Ecto neural progenitor cell (in vitro differentiated cells): ENCODE results near the gene PGBD5.
A peak's percentile ranks its signal among the peaks of the same experiment; 100 is the strongest.

ENCODE experiments used
- DNase-seq: peaks from one replicate; pipeline ENCODE4 v3.0.0-alpha.2; 2018; ENCODE audit warnings: low spot score

The PGBD5 gene

DNA sequence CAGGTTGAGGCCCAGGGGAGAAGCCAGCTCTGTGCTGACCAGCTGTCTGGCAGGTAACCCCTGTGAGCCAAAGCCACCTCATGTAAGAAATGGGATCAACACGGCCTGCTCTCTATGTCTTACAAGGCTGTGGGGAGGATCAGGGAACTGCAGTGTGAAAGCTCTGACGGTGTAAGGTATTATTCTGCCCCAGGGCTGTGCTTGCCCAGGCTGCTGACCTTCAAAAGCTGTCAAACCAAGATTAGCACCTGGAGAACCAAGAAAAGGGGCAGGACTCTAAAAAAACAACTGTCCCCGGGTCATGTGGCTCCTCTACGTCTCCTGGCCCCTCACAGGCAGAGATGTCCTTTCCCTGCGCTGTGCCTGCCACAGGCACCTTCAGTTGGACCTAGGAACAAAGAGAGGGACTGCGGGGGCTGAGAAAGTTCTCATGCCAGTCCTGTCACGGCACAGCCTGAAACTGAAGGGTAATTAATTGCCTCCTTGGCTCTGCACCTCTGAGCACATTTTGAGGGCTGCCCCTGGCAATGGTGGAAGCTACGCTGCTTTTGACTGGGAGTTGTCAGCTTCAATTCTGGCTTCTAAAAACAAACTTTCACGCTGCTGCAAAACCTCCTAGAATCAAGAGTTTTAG lies 77.6 kb downstream of the PGBD5 start:
- DNase-seq = no peak

DNA sequence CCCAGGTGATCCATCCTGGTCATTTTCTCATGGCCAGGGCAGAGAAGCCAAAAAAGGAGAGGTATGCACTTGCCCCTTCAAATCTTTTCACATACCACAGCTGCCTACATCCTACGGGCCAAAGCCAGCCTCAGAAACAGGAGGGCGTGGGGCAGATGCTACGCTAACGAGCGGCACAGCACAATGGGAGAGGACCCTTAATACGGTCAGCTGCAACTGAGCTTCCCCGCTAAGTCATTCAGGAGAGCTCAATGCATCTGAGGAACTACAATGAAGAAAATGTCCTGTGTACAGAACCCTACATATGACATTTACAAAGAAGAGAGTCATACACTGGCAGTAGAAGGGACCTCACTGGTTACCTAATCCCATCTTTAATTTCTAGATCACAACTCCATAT lies 78.2 kb downstream of the PGBD5 start:
- DNase-seq = no peak

DNA sequence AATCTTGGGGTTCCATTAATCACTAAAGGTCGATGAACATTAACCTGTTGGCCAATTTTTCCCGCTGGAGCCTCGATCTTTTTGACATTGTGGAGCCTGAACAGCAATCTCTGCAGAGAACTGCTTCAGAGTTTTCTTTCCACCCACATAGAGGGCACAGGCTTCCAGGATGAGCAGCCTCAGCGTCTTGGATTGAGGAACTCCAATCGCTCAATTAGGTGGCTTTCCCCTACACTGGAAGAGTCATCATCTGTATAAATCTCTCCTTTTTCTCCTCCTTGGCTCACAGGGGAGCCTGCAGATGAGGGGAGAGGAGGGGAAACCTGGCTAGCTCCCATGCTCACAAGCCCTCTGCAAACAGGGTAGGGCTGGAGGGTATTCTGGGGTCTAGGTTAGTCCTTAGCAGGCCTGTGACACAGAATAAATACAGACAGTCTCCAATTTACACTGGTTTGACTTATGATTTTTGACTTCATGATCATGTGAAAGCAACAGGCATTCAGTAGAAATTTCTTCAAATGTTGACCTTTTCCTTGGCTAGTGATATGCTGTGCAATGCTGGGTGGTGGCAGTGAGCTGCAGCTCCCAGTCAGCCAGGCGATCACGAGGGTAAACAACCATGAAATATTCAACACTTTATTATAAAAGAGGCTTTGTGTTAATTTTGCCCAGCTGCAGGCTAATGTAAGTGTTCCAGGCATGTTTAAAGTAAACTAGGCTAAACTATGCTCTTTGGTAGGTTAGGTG lies 80.8 kb downstream of the PGBD5 start:
- DNase-seq = no peak

DNA sequence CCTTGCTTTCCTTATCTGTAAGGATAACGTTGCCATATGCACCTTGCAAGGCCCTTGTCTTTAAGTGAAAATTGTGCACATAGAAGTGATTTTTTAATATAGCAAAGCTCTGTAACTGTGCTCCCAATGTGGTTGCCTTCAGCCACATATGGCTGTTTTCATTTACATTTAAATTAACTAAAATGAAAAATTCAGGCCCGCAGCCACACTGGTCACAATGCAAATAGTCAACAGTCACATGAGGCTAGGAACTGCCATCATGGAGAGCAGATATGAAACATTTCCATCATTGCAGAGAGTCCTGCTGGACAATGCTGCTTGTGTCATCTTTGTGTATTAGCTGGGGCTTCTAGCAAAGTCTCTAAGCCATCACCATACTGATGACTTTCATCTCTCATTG lies 83.4 kb downstream of the PGBD5 start:
- DNase-seq = no peak

DNA sequence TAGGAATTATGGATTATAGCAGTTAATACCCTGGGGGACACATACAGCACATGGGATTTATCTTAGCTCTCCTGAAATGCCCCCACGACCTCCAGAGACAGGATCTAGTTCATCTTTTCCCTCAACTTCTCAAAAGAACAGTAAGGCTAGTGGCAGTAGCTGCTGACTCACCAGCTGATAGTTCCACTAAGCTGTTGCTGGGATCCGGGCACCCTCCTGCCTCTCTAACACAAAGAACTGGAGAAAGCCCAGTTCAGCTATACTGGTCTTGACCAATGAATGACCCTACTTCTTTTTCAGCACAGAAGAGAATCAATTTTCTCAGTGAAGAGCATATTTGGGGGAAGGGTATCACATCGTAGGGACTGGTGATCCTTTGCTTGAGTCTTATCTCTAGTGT lies 84.1 kb downstream of the PGBD5 start:
- no peak for DNase-seq

DNA sequence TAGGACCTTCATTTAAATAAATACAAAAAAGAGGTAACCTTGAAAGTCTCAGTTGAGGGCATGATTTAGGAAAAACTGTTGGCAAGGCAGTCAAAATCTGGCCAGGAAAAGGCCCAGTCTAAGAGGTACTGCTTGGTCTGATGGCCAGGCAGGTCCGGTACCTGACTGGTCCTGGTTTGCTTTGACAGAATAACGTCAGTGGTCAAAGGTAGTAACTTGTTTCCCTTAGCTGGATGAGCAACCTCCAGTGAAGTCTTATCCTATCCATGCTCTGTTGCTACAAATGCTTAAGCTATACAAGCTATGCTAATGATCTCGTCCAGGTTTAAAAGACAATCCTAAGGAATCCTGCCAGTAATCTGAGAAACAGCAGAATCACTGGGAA lies 85.0 kb downstream of the PGBD5 start:
- DNase-seq = no peak

DNA sequence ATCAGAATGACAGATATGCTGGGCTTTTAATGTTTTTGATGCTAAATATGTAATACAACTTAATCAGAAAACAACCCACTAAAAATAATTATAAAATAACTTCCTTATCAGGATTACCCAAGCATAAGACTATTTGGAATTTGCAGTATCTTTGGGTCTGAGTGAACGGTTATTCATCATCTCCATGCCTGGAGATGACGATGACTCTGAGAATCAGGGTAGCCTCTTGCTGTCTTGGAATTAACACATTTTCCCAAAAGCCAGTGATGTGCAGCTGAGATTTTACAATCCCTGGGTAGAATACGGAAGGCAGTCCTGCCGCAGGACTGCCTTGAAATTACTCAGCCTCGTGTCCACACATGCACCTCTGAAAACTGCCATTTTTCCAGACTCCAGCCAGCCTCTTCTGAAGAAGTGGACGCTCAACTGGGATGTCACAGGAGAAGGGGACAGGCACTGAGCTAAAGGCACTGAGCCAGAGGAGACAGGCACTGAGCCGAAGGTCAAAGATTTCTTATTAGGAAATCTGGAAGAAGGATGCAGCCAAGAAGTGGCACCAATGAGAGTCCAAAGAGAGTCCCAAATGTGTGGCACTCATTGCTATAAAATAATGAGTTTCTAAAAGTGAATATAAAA lies 85.5 kb downstream of the PGBD5 start:
- DNase-seq = no peak

DNA sequence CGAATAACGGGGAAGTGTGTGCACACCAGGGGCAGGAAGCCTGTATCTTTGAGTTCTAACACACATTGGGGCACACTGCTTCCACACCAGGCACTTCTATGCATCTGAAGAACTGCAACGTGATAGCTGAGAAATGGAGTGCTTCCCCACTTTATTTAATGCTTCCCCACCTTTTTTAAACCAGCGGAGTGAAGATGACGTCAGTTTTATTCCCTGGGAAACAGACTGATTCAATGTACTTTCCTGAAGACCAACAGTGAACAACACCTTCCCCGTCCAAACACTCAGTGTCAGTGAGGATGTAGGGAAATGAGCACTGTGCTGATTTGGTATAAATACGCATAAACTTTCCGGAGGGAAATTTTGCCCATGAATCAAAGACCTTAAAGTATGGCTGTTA lies 87.1 kb downstream of the PGBD5 start:
- DNase-seq = no peak

DNA sequence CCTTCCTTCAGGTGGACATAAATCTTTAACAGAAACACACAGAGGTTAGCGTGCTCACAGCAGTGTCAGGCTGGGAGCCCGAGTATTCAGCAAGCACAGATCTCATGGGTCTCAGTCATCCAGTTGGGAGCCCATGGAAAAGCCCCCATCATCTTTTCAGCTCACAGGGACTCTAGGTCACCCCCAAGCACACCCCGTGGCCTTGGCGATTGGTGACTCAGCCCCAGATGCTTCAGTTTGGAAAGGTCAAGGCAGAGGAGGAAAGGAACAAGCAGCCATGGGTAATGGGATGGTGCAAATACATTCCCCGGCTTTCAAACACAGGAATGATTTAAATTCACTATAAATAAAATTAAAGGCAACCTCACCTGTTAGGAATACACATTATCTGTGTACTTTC lies 88.9 kb downstream of the PGBD5 start:
- DNase-seq = no peak

DNA sequence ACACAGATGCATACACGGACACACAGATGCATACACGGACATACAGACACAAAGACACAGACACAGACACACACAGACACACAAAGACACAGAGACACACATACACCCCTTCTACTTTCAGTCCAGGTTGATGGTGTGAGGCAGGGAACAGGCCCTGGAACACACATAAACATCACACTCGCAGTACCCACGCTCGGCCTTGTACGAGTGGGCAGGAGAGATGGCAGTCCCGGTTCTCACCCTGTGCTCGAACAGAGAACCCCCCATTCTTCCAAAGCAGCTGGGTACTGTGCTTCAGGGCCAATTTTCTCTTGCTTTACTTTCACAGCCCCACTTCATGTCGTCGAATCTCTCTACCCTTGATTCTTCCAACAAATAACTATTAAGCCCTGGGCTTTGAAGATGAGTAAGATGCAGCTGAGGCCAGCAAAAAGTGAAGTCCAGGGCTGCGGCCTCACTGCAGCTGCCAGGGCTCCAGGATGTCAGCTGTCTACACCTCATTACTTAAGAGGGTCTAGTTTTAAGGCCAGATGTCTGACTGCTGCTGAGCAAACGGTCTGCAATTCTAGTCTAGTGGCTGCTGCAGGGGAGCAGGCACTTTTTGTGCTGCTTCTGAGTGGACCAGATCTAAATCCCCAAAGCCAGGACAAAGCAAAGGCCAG lies 90.1 kb downstream of the PGBD5 start:
- DNase-seq = no peak

DNA sequence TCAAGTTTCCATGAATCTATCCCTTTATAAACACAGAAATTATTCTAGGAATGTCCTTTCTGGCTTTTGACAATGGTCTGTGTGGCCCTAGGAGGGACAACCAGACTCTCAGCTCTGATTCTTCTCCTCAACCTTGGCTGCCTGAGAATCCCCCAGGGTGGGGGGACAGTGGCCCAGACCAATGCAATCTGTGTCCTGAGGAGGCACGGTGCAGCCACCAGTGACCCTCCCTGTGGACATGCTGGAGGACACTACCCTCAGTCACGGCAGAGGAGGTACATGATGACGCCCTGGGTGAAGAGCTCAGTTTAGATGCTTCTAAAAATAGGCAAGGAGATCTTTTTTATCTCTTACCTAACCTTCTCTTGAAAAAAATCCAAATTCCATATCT lies 91.7 kb downstream of the PGBD5 start:
- no peak for DNase-seq

DNA sequence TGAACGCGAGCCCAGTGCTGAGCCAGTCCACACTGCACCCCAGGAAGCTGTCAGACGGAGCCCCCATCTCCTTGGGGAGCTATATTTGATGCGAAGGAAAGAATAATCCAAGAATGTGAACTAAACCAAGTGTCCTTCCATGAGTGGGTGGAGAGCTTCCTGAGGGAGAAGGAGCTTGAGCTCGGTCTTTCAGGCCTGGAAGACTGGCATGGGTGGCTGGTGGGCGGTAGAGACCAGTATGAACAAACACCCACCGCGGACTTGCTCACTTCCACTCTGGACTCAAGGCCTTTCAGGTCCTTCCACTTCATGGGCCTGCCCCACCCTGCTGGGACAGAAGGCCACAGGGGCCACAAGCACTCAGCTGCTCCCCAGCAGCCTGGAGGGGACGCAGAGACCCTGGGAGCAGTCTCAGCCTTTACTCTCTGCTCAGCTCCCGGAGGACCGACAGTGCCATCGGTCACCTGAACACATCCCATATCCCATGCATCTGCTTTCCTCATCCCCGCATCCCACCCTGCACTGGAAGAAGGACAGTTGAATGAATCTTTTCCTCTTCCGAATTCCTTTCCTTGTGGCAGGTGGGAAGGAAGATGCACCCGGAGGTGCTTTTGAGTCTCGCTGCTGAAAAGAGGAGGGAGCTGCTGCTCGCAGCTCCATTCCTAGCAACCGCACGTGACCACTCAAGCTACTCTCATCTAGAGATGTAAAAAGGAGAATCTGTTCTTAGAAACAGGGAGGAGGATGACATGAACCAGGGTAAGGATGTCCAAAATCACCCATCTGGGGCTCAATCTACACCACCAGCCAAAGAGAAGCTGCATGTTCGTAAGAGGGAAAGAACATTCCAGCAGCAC lies 92.3 kb downstream of the PGBD5 start:
- no peak for DNase-seq

DNA sequence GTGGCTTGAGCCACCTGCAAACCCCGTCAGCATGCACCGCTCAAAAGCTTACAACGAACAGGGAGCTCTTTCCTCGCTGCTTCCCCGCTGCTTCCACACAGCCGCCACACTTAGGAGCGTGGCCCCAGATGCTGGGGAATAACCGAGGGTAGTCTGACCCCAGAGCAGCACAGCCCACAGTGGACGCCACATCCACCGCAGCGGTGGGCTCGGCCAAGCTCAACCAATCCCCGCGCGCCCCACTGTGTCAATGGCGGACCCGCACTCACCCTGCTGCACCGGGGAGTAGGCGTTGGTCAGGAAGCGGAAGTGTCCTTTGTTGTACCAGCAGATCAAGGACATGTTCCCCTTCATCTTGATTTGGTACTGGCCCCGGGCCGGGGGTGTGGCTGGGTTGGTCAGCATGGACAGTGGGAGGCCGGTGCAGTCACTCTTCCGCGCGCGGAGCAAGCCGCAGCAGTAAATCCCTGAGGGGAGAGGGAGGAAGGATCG lies 93.5 kb downstream of the PGBD5 start:
- peak; percentile 77 for DNase-seq

DNA sequence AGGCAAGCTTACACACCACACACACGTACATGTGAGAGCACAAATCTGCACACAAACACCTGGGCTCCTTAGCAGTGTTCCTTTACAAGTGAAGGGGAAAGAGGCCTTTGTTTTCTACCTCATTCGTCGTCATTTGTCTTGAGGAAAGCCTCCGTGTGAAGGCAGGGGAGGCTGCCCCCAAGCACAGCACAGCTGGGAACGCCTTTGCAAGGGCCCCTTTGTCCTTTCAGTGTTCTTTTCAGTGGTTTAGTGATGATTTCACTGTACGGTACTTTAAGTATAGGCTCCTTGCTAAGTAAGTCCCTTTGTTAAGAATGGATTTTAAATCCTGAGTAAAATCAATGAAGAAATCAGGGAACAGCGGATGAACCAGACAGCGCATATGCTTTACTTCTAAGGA lies 94.1 kb downstream of the PGBD5 start:
- no peak for DNase-seq

DNA sequence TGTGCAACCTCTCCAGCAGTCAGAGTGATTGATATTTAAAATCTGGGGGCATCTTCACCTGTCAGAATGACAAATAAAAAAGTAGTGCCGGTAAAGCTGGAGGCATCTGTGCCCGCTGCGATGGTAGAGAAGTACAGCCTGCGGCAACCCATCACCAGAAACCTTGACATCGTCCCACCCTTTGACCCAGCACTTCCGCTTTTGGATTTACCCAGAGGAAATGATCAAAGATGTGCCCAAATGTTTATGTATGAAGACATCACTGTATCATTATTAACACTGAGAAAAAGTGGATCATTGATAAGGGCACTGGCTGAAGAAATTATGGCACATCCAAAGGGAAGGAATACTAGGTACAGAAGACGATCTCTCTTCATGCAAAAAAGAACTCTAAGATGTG lies 96.0 kb downstream of the PGBD5 start:
- DNase-seq = no peak

DNA sequence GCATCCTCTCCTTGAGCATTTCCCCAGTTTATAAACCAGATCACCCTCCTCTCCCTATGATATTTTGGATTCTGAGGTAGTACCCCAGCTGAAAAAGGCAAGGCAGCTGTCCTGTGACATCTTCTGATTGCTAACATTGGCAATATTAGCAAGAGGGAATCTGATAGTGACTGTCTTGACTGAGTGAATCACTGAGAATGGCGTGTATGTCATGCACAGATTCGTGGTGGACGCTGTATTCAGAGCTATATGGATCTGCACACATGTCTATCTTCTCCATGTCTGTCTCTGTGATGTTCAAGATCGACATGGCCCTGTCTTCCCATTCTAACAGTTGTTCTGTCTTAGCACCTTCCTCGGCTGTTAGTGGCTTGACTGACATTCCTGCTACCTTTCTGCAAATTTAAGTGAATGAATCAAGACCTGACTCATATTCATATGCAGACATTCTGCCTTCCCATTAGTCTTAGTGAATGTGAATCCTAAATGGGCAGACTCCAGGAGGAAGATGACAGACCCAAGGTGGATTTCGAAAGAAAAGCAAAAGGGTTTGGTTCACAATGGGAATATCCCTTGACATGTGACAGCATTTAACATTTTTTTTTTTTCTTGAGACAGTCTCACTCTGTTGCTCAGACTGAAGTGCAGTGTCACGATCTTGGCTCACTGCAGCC lies 97.7 kb downstream of the PGBD5 start:
- DNase-seq = no peak

DNA sequence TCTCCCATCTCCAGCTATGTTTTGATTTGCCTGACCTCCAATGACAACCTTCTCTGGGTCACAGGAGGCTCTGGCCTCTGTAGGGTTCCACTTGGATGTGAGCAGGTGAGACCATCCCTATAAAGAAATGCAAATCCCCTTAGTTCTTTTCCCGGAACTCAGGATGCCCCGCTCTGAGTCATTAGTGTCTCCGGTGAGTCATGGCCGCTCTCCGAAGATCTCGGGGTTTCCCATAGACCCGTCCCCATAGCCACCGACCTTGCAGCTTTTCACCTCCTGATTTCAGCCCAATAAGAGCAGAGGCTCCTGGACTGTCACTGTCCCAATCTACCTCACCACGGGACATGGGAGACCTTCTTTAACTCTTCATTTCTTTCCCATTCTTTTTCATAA lies 98.2 kb downstream of the PGBD5 start:
- no peak for DNase-seq

DNA sequence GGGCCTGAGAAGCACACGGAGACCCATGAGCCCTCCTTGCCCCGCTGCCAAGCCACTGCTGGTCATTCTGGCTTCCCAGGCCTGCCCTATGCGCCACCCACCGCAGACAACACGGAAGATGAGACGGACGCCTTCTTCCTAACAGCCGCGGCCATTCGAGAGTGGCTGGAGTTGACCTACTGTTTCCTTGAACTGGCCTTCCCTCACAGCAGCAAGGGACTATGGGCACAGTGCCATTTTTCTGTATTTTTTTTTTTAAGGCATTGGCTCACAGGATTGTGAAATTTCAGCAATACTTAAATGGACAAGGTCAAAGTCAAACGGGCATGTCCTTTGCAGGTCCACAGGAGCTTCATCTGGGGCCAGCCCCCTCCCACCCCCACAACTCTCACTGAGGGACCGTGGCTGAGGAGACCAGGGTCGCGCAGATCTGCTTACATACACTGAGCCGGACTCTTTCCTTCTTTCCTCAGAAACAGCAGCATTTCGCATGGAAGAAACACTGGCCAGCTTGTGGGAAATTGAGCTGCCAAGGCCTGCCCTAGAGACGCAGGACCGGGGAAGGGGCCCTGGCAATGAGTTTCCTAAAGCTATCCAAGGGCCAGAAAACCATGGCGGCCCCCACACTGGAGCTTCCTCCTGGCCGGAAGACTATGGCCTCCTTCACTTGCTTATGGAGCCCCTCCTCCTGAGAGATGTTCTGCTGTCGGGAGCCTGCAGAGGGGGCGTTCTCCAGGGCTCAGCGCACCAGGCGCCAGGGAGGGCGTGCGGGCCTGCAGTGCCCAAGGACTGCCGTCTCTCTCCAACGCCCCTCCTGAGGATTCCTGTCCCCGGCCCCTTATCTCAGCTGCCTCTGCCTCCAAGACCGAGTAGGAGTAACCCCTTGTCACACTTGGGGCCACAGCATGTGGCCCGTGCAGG lies 98.9 kb downstream of the PGBD5 start:
- no peak for DNase-seq

DNA sequence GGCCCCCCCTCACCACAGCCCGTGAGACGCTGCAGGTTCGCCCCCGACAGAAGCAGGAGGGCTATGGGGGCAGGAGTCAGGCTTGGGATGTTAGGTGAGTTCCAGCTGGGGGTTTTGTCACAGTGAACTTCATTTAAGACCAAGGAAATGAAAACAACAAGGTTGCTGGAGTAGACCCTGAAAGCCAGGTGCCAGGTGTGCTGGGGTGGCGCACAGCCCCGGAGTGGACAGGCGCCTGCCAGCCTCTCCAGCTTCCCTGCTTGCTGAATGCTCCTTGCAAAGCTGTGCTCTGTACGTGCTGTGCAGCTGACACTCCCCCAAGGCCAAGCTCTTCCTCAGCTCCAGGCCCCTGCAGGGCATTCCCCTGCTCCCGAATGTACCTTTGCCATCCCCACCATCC lies 102.4 kb downstream of the PGBD5 start:
- DNase-seq = no peak

DNA sequence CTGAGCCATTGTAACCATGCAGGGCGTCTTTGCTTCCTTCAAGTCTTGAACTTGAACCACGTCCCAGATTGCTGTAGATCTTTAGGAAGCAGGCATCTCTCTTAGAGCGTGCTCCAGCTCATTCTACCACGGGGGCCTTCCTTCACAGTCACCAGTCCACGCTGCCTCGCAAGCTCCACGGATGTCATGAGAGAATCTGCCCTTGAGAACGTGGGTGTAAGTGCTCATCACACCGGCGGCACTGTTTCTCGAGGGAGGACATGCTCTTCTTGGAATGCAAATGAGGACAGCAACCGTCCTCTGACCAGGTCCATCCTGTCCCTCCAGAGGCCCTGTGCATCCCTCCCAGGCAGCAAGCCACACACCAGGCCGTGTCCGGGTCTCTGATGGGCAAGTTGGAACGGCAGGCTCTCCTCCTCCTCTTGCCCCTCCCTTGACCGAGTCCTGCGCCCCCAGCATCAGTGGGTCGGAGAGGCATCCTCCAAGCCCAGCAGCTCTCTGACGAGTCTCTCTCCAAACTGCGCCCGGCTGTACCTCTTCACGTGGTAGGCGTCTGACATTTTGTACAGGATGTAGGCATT lies 103.1 kb downstream of the PGBD5 start:
- DNase-seq = no peak
